ENCODE data around the gene CACNA1C.

The CACNA1C gene

DNA sequence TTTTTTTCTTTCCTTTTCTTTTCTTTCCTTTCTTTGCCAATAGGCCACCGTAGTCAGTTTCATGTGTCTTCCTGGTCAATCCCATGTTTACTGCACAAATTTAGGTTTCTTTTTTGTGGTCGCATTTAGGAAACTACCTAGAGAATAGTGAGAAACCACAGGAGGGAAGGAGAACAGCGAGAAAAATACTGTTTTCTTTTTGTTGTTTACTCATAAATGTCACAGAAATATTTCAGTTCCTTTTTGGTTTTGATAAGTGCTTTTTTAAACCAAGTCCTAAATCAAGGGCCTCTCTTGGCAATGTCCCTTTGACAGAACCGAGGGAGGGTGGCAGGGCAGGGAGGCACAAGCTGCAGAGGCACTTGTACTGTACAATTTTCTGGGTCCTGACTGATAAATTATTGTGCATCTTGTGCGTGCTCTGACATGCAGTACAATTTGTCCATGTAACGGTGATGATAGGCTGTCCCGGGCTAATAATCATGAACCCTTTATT is 326.1 kb downstream of the CACNA1C start:
- DNase-seq: no peak

DNA sequence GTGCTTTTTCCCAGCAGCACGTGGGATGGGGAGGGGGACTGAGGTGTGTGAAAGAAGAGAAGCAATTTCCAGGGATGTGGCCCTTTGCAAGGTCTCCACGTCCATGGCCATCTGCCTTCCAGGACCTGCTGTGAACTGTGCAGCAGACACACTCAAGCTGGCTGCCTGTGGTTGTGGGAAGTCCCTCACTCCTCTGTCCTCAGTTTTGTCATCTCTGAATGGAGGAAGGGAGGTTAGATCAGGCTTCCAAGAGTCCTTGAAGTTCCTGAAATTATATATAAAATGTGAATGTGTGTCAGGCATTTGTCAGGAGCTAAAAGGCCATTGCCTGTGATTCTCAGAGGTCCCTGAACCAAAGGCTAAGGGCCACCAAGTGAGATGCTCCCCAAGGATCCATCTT is 328.2 kb downstream of the CACNA1C start:
- DNase-seq: no peak

DNA sequence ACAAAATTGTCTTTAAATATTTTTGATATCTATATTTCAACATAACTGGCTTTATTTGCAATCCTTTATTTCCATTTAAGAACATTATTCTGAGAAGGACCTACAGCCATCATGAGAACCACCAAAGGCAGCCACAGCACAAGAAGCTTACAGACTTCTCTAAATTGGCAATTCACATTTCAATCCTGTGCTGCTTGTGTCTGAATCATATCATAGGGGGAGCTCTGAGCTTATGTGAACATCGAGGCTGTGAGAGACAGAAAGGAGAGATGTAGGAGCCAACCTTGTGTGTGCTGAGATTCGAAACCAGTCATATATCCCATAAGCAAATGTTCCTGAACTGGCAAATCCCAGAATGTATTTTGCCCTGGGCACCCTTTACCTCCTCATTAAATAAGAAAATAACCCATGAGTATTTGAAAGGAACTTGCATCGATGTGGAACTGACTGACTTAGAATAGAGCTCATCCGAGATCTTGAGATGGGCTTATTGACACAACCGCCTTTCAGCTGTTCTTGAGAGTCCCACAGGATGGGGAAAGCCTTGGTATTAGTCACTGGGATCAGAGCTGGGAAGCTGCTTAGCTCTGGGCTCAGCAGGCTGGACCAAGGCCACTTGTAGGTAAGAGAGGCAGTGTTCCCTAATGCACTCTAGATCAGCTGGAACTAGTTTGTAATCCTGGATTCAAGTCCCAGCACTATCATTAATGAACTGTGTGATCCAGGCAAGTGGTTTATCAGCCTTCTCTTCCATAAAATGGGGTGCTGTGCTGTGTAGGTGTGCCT is 329.8 kb downstream of the CACNA1C start:
- DNase-seq: no peak

DNA sequence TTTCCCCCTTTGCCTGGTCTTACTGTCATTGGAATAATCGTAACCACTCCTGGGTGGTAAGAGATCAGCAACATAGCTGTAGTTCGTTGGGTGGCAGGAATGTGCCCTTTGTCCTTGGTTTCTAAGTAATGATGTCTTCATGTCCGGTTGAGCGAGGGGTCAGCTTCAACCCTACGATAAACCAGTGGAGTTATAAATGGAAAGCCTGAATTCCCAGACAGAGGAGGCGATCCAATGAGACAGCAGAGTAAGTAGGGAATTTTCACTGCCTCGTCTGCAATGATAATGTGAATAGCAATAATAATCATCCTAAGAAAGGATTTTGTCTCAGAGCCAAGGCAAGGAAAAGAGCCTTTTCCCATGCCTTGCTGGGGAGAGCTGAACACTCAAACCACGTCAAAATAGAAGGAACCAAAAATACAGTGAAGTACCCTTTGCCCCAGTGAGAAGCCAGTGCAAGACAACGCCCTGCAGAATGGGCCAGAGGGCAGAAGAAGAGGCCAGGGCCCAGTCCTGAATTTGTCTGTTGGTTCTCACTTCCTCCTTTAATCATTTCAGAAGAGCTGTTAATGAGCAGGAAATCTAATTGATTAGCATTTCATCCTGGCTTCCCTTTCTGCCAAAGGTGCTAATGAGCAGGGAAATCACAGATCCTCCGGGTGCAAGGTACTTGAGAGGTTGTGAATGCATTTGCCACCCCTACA is 330.7 kb downstream of the CACNA1C start:
- no peak for DNase-seq

DNA sequence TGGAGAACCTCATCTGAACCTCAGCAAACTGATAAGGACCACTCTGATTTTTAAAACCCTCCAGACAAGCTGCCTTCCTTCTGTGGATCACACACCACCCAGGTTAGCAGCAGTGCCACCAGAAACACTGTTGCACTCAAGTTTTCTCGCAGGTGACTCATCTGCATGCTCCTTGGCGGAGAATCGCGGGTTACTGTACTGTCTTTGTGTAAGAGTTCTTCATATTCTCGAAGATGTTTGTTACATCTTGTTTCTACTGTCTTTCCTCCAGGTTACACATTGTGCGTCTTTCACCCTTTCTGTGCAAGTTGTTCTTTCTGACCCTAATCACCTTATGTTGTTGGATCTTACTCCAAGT is 331.2 kb downstream of the CACNA1C start:
- no peak for DNase-seq

DNA sequence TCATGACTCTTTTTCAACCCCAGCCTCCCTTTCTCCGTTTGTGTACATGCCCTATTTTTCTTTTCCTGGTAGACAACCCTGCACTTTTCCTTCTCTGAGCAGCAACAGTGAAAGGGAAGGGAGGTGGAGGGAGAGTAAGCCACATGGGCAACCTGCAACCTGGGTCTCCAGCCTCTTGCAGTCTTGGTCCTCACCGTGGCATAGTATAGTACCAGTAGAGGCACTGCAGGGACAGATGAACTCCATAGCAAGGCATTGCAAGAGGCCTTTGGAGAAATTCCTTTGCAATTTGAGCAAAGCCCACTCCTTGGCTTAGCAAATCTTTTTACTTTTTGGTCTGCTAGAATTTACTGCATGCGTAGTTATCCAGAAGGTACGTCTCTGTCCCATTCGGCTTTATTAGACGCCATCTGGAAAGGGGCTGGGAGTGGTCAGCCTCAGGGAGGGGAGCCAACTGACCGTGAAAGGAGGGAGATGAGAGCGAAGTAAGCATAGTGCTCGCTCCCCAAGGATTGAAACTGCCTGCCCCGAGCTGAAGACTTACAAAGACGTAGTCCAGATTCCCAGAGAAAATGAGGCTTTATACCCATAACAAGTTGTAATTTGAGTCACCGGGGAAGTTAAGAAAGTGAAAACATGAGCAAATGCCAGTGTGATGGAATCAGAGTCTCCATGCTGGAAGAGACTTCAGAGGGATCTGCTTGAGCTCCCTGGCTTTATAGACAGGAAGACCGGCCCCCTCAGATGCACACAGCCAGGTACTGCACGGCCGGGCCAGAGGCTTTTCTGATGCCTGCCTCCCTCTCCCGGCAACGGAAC is 332.0 kb downstream of the CACNA1C start:
- DNase-seq: no peak

DNA sequence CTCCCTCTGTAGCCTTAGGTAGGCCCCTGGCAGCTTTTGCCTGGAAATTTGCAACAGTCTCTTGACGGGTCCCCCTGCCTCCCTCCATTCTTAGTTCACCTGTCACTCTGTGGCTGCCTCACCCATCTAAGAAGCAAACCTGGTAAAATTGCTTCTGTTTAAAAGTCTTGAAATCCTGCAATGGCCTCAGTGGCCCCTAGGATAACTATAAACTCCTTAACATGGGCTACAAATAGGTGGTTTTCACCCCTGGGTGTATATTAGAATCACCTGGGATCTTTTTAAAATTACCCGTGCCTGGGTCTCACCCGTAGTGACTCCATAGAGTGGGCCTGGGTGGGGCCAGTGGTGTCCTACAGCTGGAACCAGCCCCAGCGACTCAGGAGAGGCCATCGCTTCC is 332.7 kb downstream of the CACNA1C start:
- DNase-seq: no peak

DNA sequence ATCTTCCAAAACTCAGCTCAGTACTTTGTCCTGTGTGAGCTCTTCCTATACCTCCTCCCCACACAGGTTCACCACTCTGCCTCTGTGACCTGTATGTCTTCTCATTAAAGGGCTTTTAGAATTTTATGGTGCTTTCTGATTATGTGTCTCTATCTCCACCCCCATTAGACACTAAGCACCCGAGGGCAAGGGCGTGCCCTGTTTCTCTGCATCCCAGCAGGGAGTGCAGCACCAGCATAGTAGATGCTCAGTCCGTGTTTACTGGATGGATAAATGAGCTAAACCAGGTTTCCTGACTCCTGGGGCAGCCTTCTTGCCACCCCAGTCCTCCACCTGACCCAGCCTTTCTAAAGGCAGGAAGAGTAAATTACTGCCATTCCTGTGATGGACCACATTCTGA is 333.8 kb downstream of the CACNA1C start:
- DNase-seq: no peak

DNA sequence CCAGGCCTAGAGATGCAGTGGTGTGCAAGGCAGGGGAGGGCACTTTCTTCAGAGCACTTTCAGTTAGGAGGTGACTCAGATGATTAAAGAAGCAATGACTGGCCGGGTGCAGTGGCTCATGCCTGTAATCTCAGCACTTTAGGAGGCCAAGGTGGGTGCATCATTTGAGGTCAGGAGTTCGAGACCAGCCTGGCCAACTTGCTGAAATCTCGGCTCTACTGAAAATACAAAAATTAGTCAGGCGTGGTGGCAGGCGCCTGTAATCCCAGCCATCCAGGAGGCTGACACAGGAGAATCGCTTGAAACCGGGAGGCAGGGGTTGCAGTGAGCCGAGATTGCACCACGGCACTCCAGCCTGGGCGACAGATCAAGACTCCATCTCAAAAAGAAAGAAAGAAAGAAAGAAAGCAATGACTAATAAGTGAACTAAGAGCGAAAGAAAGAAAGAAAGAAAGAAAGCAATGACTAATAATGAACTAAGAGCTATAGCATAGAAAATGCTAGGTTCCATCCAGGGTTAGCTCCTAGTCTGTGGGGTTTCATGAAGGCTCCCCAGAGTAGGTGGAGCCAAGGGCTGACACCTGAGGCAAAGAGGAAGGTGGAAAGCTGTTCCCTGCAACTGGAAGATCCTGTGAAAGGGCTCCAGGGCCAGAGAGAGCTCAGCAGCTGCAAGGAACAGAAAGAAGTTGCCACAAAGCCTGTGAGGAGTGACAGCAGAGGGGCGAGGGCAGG is 334.5 kb downstream of the CACNA1C start:
- no peak for DNase-seq

DNA sequence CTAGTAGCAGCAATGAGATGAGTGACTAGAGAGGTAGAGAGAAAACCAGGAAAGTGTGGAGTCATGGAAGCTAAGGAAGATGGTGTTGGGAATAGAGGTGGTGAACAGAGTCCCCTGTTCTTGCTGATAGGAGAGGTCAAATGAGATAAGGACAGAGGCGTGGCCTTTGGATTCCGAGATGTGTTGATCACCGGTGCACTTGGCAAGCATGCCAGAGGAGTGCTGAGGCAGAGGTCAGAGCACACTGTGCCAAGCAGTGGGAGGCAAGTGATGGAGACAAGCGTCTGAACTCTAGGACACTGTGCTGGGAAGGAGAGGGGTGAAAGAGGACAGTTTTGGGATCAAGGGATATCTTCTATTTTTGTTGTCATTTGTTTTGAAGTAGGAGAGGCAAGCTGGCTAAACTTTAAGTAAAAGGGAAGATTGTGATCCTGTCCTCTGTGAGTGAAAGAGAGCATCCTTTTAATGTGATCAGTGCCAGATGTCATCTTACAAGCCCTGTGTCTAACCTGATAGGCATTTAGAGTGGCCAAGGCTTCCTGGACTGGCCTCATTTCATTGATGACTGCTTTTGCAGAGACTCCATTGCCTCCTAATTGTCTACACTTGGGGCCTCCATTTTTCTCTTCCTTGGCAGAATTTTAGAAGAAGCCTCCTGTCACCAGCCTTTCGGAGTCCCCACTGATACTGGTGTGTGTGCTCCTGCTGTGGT is 336.4 kb downstream of the CACNA1C start:
- DNase-seq: no peak

DNA sequence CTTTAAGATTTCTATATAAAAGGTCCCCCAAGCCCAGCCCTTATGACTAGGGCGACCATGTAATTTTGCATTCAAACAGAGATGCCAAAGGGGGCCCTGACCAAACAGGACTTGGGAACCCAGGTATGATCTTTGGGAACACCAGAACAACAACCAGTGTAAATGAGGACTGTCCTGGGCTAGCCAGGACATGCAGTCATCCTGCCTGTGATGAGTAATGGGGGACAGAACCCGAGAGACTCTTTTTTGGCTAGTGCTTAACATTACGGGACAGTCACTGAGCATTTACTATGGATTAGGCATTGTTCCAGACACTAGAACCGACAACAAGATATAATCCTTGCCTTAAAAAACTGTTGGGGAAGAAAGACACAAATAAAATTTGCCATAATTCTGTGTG is 337.3 kb downstream of the CACNA1C start:
- no peak for DNase-seq

DNA sequence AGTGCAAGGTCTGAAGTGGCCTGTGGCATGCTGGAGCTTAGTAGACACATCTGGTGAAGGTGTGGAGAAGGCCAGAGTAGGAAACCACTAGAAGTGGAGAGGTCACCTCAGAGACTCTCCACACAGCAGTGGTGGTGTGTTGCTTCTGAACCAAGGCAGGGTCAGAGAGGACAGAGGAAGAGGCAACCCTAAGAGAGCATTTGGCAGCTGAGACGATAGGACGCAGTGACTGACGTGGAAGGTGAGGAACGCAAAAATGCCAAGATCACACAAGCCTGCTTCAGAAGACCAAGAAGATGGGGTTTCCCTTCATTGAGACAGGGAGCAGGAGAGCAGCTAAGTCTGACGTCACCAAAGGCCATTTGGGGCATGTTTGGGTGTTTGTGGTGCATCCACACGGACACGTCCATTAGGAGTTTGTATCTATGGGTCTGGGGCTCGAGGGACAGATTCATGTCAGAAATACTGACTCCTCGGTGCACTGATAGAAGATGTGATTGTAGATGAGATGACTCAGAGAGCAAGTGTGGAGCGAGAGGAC is 338.1 kb downstream of the CACNA1C start:
- DNase-seq: no peak

DNA sequence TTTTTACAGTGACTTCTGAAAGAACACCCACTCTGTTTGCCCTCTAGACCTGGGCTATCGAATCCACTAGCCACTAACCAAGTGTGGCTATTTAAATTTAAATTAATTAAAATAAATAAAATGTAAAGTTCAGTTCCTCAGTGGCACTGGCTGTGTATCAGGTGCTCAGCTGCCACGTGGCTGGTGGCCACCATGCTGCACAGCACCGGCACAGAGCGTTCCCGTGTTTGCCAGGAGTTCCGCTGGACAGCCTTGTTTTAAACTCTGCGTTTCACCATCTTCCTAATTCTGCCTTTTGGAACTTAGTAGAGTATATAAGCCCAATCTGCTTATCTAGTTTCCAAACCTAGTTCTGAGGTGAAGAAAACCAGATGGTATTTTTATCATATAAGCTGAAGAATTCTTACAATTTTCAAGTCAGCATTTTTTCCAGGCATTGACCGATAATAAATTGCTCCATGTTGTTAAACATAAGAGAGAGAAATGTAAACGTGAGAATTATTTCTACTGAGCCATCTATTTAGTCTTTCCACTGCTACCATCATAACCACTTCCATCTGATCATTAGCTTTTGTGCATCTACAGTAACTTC is 339.0 kb downstream of the CACNA1C start:
- DNase-seq: no peak

DNA sequence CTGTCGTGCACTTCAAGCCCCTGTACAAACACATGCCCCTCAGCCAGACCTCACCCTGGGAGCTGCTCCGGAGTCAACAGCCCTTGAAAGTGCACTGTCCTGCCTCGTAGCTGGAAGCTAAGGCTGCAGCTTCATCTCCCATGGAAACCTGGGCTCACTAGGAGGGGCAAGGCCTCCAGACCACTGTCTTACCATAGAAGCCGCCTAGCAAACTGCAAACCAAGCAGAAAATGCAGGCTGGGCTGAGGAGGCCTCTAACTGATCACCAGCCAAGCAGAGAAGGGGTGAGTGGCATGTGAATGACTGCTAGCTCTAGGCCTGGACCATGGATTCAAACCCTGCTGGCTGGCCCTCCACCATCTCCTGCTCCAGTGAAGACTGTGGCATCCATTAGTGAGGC is 340.2 kb downstream of the CACNA1C start:
- DNase-seq: no peak

DNA sequence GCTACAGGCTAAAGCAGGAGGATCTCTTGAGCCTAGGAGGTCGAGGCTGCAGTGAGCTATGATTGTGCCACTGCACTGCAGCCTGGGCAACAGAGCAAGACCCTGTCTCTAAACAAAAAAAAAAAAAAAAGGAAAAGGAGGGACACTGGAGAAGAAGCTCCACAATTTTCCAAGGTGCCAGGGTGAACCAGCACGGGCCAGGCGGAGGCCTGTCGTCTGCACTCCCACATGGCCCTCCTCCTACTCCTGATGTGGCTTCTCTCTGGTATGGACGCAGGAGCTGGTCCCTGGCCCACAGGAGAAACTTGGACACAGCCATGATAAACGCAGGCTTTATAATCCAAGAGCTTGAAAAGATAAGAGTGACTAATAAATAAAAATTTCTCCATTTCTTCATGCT is 341.2 kb downstream of the CACNA1C start:
- no peak for DNase-seq

DNA sequence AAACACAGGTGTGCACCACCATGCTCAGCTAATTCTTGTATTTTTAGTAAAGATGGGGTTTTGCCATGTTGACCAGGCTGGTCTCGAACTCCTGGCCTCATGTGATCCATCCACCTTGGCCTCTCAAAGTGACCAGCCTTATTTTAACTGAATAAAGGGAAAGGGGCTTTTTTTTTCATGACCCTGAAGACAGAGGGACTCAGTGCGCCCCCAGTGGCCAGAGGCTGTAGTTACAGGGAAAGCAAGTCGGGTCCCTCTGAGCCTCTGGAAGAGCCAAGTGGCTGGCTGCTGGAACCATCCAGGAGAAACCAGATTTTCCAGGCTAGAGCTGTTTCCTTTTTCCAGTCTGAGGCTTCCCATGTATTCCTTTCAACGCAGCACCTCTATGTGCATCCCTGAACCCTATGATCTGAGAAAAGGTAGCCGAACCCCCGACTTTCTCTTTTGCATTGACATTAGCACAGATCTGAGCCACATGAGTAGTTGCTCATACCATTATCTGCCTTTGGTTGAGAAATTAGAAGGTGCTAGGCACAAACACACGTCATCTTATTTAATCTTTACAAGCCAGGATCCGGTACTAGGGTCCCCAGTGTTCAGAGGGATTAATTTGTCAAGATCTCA is 342.7 kb downstream of the CACNA1C start:
- no peak for DNase-seq

DNA sequence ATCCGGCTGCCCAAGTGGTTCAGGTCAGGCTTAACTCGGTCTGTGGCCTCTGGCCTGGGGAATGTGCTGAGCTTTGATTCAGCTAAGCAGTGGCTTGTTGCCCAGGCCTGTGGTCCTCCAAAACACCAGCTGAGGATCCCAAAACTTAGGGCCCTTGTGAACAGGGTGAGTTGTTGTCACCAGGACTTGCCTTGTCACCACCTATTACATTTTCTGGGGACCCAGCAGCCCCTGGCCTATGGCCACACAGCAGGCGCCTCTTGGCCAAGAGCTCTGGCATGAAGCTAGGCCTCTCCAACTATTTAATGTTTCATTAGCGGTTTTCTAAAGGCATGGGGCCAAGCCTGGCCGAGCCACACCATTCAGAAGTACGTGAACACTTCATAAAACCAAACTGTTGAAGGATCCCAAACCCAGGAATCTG is 343.7 kb downstream of the CACNA1C start:
- DNase-seq: no peak

DNA sequence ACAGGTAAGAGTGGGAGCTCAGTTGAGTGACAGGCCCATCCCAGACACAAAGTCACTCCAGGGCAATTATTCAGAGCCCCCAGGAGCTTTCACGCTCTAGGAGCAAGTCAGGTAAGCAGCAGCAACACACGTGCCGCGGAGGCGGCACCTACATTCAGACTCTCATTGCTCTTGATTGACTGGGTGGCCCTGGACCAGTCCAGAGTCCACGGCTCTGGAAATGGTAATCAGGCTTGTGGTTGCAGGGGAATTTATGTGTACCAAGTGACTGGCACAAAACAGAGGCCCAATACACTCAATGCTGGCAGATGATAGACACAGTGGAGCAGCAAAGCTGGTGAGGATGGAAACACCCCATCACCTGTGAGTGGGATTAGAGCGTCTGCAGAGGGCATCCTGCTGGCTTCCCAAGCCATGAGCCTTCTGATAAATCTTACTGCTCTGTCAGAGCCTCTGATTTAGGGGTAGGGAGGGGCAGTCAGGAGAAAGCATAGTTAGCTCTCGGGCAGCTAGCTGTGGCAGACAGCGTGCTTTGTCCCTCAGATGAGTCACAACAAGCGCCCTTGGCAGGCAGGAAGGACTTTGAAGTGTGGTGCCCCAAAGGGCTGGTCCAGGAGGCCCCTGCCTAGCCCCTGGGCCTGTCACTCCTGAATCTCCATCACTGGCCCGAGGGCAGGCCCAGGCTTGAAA is 344.7 kb downstream of the CACNA1C start:
- DNase-seq: no peak

DNA sequence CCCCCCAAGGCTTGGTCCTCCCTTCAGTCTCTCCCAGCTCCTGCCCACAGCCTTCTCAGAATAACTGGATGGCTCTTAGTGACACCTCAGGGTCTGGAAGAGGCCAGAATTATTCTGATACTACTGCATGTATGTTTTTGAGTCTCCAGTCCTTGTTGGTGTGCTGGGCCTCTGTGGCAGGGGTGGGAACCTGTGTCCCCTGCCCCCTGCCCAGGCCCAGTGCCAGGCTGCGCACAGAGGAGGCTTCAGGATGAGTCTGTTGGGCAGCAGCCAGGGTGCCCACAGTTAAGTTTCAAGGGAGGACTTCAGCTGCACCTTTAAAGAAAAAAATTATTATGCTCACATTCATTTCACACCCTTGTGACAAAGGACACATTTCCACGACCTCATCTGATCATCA is 348.3 kb downstream of the CACNA1C start:
- no peak for DNase-seq

DNA sequence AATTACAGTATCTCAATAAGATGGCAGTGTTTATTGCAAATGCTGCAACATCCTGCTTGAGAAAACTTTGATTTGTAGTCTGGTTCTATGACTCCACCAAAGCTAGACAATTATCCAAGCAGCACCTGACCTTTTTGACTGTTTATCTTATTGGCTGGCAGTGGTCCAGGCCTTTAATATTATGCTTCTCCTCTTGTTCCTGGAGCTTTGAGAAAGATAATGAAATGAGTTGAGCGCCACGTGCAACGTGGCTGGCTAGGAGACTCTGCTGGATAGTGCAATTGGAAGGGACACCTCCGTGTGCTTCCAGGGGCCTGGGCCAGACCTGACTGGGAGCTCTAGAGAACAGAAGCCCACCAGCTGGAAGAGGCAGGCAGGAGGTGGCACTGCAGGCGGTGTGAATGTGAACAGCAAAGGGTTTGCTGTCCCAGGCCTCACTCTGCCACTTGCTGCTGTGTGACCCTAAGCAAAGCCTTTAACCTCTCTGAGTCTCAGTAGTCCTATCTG is 349.3 kb downstream of the CACNA1C start:
- DNase-seq: peak; percentile 26
